Gastrocnemius medialis (tissue), 4 donors: ENCODE measurements around the gene PDZRN3. TPM values are rescaled to one million over a fixed set of nuclear protein-coding genes. Genes with fewer than 3 reads are reported as not detected.

Experiments
- ATAC-seq, 2 donors: fragments of 150-250 bp; one replicate each; pipeline ENCODE4 v1.9.1; 2016
- DNase-seq, 2 donors: peaks; one replicate each; pipeline ENCODE4 v3.0.0-alpha.2; 2019
- H3K27ac ChIP-seq, 4 donors: fragments of 200-600 bp; sonication (generic); 1 replicate in 1 of 4; 2 replicates in 3 of 4; pipeline ENCODE4 v1.5.1; 2016 to 2018; ENCODE audit warnings: mild to moderate bottlenecking in 2 of 4, moderate library complexity in 1 of 4
- H3K27me3 ChIP-seq, 3 donors: fragments of 200-600 bp; sonication (generic) in 2 of 3; 1 replicate in 1 of 3; 2 replicates in 2 of 3; pipeline versions ENCODE4 v1.5.1 to v1.6.0; 2016 to 2019; ENCODE audit warnings: mild to moderate bottlenecking in 1 of 3, moderate library complexity in 1 of 3
- H3K36me3 ChIP-seq, 2 donors: fragments of 200-600 bp; sonication (generic) in 1 of 2; one replicate each; pipeline ENCODE4 v1.5.1; 2017 to 2018
- H3K4me1 ChIP-seq, 2 donors: fragments of 200-600 bp; sonication (generic) in 1 of 2; one replicate each; pipeline ENCODE4 v1.5.1; 2016 to 2017; ENCODE audit warnings: mild to moderate bottlenecking in 2 of 2
- H3K4me3 ChIP-seq, 4 donors: fragments of 200-600 bp; sonication (generic) in 3 of 4; 1 replicate in 1 of 4; 2 replicates in 3 of 4; pipeline ENCODE4 v1.5.1; 2016 to 2019; ENCODE audit warnings: mild to moderate bottlenecking in 2 of 4
- H3K9me3 ChIP-seq, 3 donors: fragments of 200-600 bp; sonication (generic) in 2 of 3; 1 replicate in 1 of 3; 2 replicates in 2 of 3; pipeline ENCODE4 v1.5.1; 2016 to 2019
- CTCF ChIP-seq, 5 experiments: fragments of 450-650 bp in 3 of 5; fragments of 200-600 bp in 2 of 5; sonication (generic) in 2 of 5; IDR thresholded peaks in 4 of 5; conservative IDR thresholded peaks in 1 of 5; 1 replicate in 4 of 5; 2 replicates in 1 of 5; pipeline ENCODE4 v1.5.1; 2016 to 2019; ENCODE audit warnings: antibody characterized with exemption in 5 of 5, mild to moderate bottlenecking in 3 of 5, moderate library complexity in 3 of 5
- POLR2A ChIP-seq, 2 donors: fragments of 450-650 bp; IDR thresholded peaks; one replicate each; pipeline ENCODE4 v1.6.1; 2017; ENCODE audit warnings: antibody characterized with exemption in 2 of 2, mild to moderate bottlenecking in 2 of 2, moderate library complexity in 2 of 2
- in situ Hi-C, 4 donors: fragments of 200-750 bp; cut with MboI; loops; one replicate each; pipeline versions ENCODE4 v1.15.0 to v1.8.0; 2017; ENCODE audit warnings: low sequenced_read_pairs in 4 of 4
- intact Hi-C: fragments of 100-400 bp; cut with DNase I; formaldehyde crosslinking; loops from one replicate; pipeline ENCODE4 v1.15.1; 2023; ENCODE audit warnings: low total_unique reads
- total RNA-seq, 4 donors: library from RNA; depleted of rRNA; stranded (reverse); fragments of >200 nt; gene quantifications; one replicate each; pipeline versions ENCODE4 v1.1.0 to v1.2.3, GENCODE V29; 2016

The PDZRN3 gene
- total RNA-seq, 4 donors from 2014 or later: 9.1 to 30.3 (median 24.7) TPM

GRCh38 chr3:73473181-73473897 lies 151.4 kb downstream of the PDZRN3 start:
- Histone ChIP-seq H3K4me1 (peaks cover 7 to 15% of the 10 kb centered on the region in 2 donors), H3K27me3 (no peaks in the 10 kb centered on the region), H3K27ac (no peak overlapping the region), H3K36me3 (no peaks in the 10 kb centered on the region), H3K4me3 (no peak overlapping the region), H3K9me3 (no peaks in the 10 kb centered on the region)
- TF ChIP-seq POLR2A (IDR thresholded peaks at IDR 0.05) (no peak), CTCF (IDR thresholded peaks at IDR 0.05 in 4 of 5, conservative IDR thresholded peaks at IDR 0.05 in 1 of 5) (no peak)
- peak in 1 of 2 donors; percentile 30 for ATAC-seq
- in situ Hi-C loops (no loop called here), intact Hi-C loops (no loop called here)
- no peak for DNase-seq

- H3K27ac ChIP-seq: no peak overlapping the region
Observed at GRCh38 chr3:73471986-73472787, 152.6 kb downstream of the PDZRN3 start.

GRCh38 chr3:73470860-73471259 lies 153.9 kb downstream of the PDZRN3 start:
- intact Hi-C loops (no loop called here), in situ Hi-C loops (no loop called here)
- Histone ChIP-seq H3K36me3 (no peaks in the 10 kb centered on the region), H3K27ac (no peak overlapping the region), H3K4me3 (no peak overlapping the region), H3K27me3 (no peaks in the 10 kb centered on the region), H3K4me1 (peaks cover 7 to 13% of the 10 kb centered on the region in 2 donors), H3K9me3 (no peaks in the 10 kb centered on the region)
- TF ChIP-seq POLR2A (IDR thresholded peaks at IDR 0.05) (no peak), CTCF (IDR thresholded peaks at IDR 0.05 in 4 of 5, conservative IDR thresholded peaks at IDR 0.05 in 1 of 5) (no peak)
- ATAC-seq: no peak
- DNase-seq: no peak

More at GRCh38 chr3:73471986-73472787, 152.6 kb downstream of the PDZRN3 start:
- DNase-seq (no peak), ATAC-seq (no peak)
- no peaks in the 10 kb centered on the region for H3K27me3 ChIP-seq
- intact Hi-C loops: no loop called here
- no peak overlapping the region for H3K4me3 ChIP-seq
- TF ChIP-seq CTCF (IDR thresholded peaks at IDR 0.05 in 4 of 5, conservative IDR thresholded peaks at IDR 0.05 in 1 of 5): no peak
- TF ChIP-seq POLR2A (IDR thresholded peaks at IDR 0.05): no peak
- H3K36me3 ChIP-seq: no peaks in the 10 kb centered on the region
- peaks cover 7 to 15% of the 10 kb centered on the region in 2 donors for H3K4me1 ChIP-seq
- in situ Hi-C loops: no loop called here
- no peaks in the 10 kb centered on the region for H3K9me3 ChIP-seq

- H3K4me1 ChIP-seq: peaks cover 7 to 8% of the 10 kb centered on the region in 2 donors
- in situ Hi-C loops (no loop called here), intact Hi-C loops (no loop called here)
Observed at GRCh38 chr3:73469331-73469730, 155.4 kb downstream of the PDZRN3 start.

More at GRCh38 chr3:73469331-73469730, 155.4 kb downstream of the PDZRN3 start:
- H3K4me3 ChIP-seq: no peak overlapping the region
- H3K27ac ChIP-seq: no peak overlapping the region
- H3K9me3 ChIP-seq: no peaks in the 10 kb centered on the region
- TF ChIP-seq POLR2A (IDR thresholded peaks at IDR 0.05) (no peak), CTCF (IDR thresholded peaks at IDR 0.05 in 4 of 5, conservative IDR thresholded peaks at IDR 0.05 in 1 of 5) (no peak)
- H3K36me3 ChIP-seq: no peaks in the 10 kb centered on the region
- DNase-seq (no peak), ATAC-seq (no peak)
- H3K27me3 ChIP-seq: no peaks in the 10 kb centered on the region
